NOMO-1 treated with DMSO at 0.1 percent for 48 hours (cell line): ENCODE measurements around the gene VPS9D1.
A peak's percentile ranks its signal among the peaks of the same experiment; 100 is the strongest.
"Not testable (repeated sequence)": the region's sequence is repeated elsewhere in the genome, so short reads cannot be mapped to it uniquely, and the experiment has no call there.

Experiments
- DNase-seq: peaks from one replicate; lab custom pipeline; 2025; ENCODE audit not compliant: unreplicated experiment; lab: John Stamatoyannopoulos, UW

The VPS9D1 gene

DNA sequence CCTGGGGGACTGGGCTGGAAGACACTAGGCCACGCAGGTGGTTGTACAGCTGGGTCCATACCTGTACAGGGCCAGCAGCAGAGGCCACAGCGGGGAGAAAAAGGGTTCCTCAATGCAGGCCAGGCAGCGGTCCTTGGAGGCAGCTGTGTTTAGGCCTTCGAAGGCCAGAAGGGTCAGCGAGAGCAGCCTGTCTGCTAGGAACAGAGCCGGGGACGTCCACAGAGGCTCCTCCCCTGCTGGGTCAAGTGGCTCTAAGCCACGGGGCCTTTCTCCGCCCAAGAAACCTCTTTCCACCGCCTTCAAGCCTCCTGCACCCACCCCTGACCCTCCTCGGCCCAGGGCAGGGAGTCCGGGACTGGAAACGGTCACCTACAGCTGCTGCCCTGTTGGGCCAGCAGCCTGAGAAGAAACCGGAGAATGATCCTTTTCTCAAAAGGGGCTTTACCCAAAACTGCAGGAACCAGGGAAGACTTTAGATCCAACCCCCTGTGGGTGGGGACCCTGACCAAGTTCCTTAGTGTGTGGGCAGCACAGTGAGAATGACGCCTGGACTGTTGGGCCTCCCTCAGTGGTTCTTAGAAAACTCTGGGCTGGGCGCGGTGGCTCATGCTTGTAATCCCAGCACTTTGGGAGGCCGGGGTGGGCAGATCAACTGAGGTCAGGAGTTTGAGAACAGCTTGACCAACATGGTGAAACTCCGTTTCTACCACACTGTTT lies 10.8 kb downstream of the VPS9D1 start:
- DNase-seq, result no peak

GRCh38 chr16:89709166-89709565 lies 11.5 kb downstream of the VPS9D1 start:
- DNase-seq, result no peak

DNA sequence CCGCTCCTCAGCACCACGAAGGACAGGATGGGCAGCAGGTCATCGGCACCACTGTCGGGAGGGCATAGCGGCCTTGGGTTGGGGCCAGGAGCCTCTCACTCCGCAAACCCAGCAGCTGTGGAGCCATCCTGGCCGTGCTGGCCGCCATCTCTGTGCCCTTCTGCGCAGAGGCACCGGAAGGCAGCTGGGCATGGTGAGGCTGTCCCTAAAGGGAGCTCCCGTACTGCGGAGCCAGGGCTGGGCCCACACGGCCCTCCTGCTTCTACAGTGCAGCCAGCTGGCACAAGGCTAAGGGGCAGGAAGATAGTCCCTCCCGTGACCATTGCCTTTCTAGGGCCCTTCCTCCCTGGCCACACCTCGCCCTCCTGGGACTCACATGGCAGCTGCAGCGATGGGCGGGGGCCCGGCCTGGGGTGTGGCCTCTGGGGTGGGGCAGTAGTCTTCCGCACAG lies 12.2 kb downstream of the VPS9D1 start:
- DNase-seq, result no peak

GRCh38 chr16:89707695-89708094 lies 13.0 kb downstream of the VPS9D1 start:
- no peak for DNase-seq

DNA sequence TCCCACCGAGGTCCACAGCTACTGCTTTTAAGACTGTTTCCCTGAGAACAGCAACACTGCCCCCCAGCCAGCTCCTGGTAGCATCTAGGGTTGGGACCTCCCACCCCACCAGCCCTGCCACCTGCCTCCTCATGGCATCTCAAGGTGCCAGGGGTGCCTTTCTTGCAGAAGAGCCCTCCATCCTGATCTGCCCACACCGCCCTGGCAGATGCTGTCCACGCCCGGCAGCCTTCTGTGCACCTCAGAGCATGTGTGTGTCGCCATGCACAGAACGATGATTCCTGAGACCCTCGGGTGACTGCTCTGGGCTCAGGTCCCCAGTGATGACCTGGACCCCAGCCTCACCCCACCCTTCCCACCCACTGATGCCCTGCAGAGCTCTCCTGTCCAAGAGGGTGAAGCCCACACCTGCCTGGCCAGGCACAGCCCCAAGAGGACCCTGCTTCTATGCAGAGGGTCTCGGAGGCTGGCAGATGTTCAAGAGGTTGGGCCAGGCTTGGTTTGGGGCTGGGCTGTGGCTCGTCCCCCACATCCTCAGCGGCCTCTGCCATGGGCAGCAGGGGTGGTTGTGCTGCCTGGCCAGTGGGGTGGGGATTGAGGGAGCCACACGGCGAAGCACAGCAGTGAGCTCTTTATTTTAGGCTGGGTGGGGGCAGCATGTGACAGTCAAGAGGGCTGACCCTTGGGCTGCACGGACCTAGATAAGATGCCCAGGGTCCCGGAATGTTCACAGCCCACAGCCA lies 14.0 kb downstream of the VPS9D1 start:
- DNase-seq, result no peak

GRCh38 chr16:89705006-89705405 lies 15.7 kb downstream of the VPS9D1 start:
- no peak for DNase-seq

GRCh38 chr16:89704281-89704680 lies 16.4 kb downstream of the VPS9D1 start:
- no peak for DNase-seq

DNA sequence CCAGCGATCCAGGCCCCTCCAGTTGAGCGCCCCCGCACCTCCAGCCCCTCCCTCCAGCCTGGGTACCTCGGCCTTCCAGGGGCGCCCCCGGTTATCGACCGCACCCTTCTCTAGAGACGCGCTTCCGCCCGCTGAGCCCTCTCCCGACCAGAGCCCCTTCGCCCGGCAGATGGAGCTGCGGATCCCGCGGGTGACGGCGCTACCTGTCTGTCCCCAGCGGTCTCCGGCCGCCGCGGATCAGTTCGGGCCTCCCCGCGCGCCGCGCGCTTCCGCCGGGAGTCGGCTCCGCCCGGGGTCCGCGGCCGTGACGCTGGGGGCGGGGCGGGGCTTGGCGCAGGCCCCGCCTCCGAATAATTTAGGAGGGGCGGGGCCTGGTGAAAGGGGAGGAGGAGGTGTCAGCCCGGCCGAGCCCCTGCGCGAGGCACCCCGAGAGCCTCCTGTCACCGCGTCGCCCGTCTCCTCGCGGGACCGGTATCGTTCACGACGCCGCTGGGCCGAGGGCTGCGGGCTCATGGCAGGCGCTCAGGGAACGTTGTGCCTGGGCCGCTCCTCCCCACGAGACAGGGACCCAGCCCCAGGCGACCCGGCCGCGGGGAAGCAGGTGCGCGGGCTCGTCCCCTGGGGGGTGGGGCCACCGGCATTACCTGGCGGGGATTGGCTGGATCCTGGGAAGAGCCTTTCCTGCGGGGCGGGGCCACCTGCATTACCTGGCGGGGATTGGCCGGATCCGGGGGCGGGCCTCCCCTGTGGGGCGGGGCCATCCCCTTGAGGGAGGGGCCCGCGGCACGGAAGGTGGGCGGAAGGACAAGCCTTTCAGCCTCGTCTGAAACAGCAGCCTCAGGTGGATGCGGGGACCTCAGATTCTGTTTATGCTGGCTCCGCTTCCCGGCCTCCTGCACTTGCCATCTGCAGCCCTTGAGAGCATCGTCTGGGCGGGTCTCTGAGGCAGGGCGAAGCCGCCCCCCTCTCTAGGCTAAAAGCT lies 19.0 kb downstream of the VPS9D1 start, which contains the start of gene SPATA2L:
SPATA2L (minus strand) TSS at position 281 of the 982 bp plus-strand sequence. CDS start 473 bp downstream, outside the sequence.
- peak; percentile 93 for DNase-seq

- DNase-seq, result peak; percentile 51
Measured at GRCh38 chr16:89700649-89701424, 19.9 kb downstream of the VPS9D1 start.

DNA sequence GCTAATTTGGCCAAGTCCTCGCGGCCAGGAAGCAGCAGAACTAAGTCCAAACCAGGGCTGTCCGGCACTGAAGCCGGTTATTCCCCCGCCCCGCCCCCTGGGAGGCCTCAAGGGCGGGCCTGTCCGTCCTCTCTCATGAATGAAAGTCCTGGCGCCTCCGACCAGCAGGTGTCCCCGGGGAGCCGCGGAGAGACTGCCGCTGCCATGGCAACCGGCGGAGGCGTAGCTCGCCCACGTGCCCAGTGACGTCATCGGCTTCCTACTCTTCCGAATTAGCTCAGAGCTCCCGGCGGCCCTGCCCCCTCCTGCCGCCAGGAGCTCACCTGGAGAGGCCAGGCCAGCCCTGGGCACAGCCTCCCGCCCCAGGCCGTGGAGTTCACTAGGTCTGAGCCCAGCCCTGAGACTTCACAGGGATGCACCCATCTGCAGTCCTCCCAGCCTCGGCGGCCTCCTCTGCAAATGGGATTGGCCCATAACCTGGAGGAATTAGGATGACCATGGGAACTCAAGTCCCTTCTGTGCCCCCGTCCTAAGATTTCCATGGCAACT lies 20.5 kb downstream of the VPS9D1 start:
- DNase-seq, result peak; percentile 95

- not testable (repeated sequence) for DNase-seq
Measured at GRCh38 chr16:89699629-89700099, 21.0 kb downstream of the VPS9D1 start.

GRCh38 chr16:89698717-89699116 lies 22.0 kb downstream of the VPS9D1 start:
- not testable (repeated sequence) for DNase-seq

- DNase-seq, result no peak
Measured at GRCh38 chr16:89697616-89698331, 22.9 kb downstream of the VPS9D1 start.

DNA sequence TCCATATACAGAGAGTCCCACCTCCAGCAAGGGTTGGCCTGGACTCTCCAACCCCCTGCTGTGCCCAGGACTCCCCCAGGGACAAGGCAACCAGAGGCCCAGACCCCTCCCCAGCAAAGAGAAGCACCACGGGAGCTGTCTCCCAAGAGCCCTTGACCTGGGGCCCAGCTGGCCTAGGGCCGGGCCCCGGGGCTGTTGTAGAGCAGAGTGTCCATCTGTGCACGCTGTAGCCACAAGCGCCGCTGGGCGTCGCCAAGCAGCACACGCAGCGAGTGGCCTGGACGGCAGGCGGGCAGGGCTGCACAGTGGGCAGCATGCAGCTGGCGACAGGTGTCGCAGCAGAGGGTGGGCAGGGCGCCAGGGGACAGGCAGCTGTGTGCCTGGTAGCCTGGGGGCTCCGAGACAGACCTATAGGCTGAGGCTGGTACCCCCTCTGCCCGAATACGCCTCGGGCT lies 23.5 kb downstream of the VPS9D1 start:
- no peak for DNase-seq

GRCh38 chr16:89696670-89697128 lies 24.0 kb downstream of the VPS9D1 start:
- no peak for DNase-seq

- no peak for DNase-seq
Measured at GRCh38 chr16:89695875-89696669, 24.6 kb downstream of the VPS9D1 start.

DNA sequence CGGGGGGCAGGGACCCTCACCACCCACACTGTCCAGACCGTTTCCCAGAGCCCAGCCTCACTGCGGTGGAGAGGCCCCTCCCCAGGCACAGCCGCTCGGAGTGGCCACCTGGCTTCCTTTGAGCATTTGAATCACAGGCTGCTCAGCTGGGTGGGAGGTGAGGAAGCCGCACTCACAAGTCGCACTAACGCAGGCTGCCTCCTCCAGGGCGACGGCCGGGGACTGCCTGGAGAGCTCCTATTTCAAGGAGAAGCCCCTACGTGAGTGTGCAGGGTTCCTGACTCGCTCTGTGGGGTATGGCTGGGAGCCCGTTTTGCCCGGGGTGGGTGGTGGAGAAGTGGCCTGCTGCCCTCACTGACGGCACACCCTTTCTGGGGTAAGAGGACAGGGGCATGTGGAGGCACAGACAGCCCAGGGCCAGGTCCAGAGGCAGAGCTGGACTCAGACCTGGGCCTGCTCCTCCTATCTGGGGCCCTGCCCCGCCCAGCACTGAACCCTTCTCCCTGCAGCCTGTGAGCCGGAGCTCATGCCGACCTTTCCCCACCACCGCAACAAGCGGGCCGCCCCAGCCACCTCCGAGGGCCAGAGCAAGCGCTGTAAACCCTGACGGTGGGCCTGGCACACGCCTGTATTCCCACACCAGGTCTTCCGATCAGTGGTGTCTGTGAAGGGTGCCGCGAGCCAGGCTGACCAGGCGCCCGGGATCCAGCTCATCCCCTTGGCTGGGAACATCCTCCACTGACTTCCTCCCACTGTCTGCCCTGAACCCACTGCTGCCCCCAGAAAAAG lies 25.4 kb downstream of the VPS9D1 start:
- no peak for DNase-seq

GRCh38 chr16:89694784-89695085 lies 26.0 kb downstream of the VPS9D1 start:
- not testable (repeated sequence) for DNase-seq
